ENCODE results near the gene LRRFIP1.
"Not testable (repeated sequence)": the region's sequence is repeated elsewhere in the genome, so short reads cannot be mapped to it uniquely, and the experiment has no call there.

LRRFIP1 gene

GRCh38 chr2:237666606-237667005, 39.2 kb downstream of the LRRFIP1 start:
- DNase-seq = no peak

- not testable (repeated sequence) for DNase-seq
Observed at GRCh38 chr2:237667050-237667576, 39.7 kb downstream of the LRRFIP1 start.

GRCh38 chr2:237667893-237668292, 40.5 kb downstream of the LRRFIP1 start:
- no peak for DNase-seq

GRCh38 chr2:237668440-237668839, 41.1 kb downstream of the LRRFIP1 start:
- no peak for DNase-seq

GRCh38 chr2:237669283-237669627, 41.9 kb downstream of the LRRFIP1 start:
- no peak for DNase-seq

- peak in 1 of 2 experiments; percentile 7 for DNase-seq
Observed at GRCh38 chr2:237669628-237670392, 42.4 kb downstream of the LRRFIP1 start.

GRCh38 chr2:237670641-237671040, 43.3 kb downstream of the LRRFIP1 start:
- DNase-seq = no peak

GRCh38 chr2:237671466-237672138, 44.2 kb downstream of the LRRFIP1 start:
- no peak for DNase-seq

GRCh38 chr2:237672731-237673129, 45.3 kb downstream of the LRRFIP1 start:
- no peak for DNase-seq

- no peak for DNase-seq
Observed at GRCh38 chr2:237673130-237674001, 46.0 kb downstream of the LRRFIP1 start.

GRCh38 chr2:237674731-237675276, 47.4 kb downstream of the LRRFIP1 start:
- no peak for DNase-seq

- DNase-seq = no peak
Observed at GRCh38 chr2:237675316-237675715, 47.9 kb downstream of the LRRFIP1 start.

GRCh38 chr2:237680702-237681478, 53.5 kb downstream of the LRRFIP1 start:
- DNase-seq = no peak

- DNase-seq = no peak
Observed at GRCh38 chr2:237682151-237682550, 54.8 kb downstream of the LRRFIP1 start.

GRCh38 chr2:237682856-237683670, 55.7 kb downstream of the LRRFIP1 start:
- DNase-seq = no peak

- DNase-seq = no peak
Observed at GRCh38 chr2:237685408-237685807, 58.0 kb downstream of the LRRFIP1 start.

GRCh38 chr2:237686659-237687136, 59.3 kb downstream of the LRRFIP1 start:
- DNase-seq = no peak

- no peak for DNase-seq
Observed at GRCh38 chr2:237688081-237688480, 60.7 kb downstream of the LRRFIP1 start.

GRCh38 chr2:237688541-237688940, 61.2 kb downstream of the LRRFIP1 start:
- DNase-seq = not testable (repeated sequence)

- no peak for DNase-seq
Observed at GRCh38 chr2:237689336-237690131, 62.1 kb downstream of the LRRFIP1 start.

All from NCI-H1930 (cell line).